HTERT RPE-1 (cell line): ENCODE results near the gene MAP3K20.
"Not testable (repeated sequence)": the region's sequence is repeated elsewhere in the genome, so short reads cannot be mapped to it uniquely, and the experiment has no call there.

Source experiments
- in situ Hi-C: fragments of 300-500 bp; cut with MboI; formaldehyde crosslinking; loops from 4 replicates; pipeline ENCODE4 v1.14.3; 2020; ENCODE audit warnings: low sequenced_read_pairs

Gene MAP3K20

DNA sequence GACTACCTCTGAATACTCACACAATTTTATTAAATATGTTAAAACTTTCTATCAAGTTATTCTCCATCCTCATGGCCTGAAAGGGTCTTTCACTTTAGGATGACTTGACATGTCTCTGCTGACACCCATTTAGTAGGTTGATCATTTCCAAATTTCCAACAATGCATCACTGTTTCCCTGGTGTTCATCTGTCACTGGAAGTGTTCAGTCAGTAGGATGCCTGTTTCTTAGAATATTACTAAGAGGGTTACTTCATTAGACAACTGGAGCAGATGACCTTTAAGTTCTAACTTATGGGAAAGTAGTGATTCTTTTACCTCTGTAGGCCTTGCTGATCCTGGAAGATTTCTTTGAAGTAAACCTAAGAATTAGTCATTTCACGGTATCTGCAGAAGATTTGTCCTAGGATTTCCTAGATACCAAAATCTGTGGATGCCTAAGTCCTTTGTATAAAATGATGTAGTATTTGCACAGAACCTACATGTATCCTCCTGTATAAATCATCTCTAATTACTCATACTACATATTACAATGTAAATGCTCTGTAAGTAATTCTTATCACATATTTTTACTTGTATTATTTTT, 77.7 kb downstream of the MAP3K20 start:
- in situ Hi-C loops, result no loop called here

DNA sequence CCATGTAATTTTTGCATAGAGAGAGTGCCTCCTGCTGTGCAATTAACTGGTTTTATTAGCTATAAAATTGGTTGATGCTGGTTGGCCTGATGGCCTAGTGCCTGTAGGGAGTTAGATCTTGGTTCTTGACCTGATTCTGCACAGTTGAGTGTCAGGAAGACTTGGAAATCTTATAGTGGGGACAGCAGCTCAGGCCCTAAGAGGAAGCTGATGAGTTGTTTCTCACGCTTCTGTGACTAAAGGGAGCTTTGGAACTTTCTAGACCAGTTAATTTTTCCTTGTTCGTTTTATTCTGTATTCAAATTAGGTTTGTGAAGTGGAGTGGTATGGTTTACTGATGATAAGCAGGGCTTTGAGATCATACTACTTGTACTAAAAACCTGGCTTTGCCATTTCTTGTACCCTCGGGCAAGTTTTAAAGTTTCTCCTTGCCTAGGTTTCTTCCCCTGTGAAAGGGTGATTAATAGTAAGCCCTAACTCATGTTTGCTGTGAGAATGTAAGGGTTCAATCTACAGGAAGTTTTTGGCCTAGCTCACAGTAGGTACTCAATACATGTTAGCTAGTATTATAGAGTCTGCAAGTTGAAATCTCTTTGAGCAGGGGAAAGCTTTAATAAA, 82.1 kb downstream of the MAP3K20 start:
- in situ Hi-C loops, result no loop called here

DNA sequence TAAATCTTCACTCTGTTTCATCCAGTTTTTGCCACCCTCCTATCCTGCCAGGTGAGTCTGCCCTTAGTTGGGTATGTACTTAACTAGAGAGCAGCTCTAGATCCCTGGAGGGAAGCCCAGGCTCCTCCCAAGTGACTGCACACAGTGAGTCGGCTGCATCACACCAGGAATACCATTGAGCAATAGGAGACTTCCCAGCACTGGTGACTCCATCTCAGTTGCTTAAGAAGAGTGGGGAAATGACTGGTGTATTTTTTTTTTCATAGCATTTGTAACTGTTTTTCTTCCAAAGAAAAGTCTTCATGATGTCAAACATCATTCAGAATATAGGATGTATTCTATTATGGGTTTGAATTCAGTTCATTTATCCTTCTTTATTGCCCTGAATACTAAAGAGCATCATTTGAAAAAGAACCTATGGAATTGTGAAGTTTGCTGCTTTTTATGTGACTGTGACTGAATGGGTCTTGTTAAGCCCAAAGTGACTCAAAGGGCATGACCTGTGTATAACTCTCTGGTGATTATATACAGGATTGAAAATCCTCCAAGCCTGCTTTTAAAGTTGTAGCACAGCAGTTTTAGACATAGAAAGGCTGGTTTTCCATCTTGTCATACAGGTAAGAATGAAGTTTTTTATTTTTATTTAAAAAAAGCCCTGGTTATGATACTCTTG, 84.3 kb downstream of the MAP3K20 start:
- in situ Hi-C loops, result no loop called here

DNA sequence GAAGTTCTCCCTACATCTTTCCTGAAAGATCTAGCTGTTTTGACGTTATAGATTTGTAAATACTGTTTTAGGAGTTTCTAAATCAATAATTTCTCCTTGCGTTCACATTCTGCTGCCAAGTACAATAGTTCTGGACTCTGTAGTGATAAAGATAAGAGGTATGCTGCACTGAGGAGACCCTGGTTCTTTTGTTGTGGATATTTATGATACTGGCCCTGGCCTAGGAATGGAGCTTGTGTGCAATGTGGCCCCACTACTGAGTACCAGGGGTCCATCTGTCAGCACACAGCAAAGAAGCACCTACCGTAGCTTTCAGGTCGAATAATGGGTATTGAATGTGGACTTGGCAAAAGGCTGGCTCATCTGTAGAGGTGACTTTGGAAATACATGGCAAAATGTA, 85.0 kb downstream of the MAP3K20 start:
- in situ Hi-C loops, result no loop called here

DNA sequence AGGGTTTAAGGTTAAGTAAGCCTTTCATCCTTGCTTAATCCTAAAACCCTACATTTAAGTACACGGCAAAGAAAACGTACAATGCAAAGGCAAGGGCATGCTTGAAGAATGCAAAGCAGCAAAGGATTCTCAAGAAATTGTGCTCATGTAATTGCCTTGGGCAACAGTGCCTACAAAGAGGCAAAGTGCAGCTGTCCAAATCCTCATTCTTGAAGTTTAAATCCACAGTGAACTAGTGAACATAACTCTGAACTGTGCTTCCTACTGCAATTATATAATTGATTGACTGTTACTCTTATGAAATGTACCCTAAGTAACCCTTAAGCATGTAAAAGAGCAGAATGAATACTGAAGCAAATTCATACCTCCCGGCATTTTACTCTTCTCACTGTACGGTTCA, 85.4 kb downstream of the MAP3K20 start:
- in situ Hi-C loops, result no loop called here

DNA sequence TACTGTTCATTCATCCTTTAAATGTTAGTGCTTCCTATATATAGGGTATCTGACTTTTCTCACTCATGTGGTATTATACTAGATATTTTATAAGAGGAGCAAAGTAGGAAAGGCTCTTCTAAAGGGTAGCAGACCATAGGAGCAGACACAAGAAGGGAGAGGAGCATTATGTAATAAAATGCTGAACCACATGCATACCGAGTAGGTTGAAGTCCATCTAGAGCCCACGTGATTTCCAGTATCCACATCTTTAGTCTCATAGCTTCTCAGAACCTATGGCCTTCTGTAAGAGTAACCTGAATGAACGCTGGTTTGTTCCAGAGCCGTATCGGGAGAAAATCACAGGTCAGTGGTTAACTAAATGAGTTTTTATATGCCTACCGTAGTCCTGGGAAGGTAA, 85.9 kb downstream of the MAP3K20 start:
- in situ Hi-C loops, result no loop called here

DNA sequence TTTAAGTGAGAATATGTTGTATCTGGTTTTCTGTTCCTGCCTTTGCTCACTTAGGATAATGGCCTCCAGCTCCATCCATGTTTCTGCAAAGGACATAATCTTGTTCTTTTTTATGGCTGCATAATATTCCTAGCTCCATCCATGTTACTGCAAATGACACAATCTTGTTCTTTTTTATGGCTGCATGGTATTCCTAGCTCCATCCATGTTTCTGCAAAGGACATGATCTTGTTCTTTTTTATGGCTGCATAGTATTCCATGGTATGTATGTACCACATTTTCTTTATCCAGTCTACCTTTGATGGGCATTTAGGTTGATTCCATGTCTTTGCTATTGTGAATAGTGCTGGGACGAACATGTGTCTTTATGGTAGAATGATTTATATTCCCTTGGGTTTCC, 87.7 kb downstream of the MAP3K20 start:
- in situ Hi-C loops, result not testable (repeated sequence)

DNA sequence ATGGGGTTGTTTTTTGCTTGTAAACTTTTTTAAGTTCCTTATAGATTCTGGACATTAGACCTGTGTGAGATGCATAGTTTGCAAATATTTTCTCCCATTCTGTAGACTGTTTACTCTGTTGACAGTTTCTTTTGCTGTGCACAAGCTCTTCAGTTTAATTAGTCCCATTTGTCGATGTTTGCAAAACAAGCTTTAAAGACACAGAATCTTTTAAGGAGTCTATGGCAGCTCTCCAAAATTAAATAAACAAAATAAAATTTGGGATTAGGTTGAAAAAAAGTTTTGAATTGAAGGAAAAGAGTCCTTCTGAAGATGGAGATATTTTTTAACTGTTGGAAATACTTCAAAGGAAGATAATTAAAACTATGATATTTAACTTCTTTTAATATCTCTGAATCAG, 88.8 kb downstream of the MAP3K20 start:
- in situ Hi-C loops, result no loop called here

DNA sequence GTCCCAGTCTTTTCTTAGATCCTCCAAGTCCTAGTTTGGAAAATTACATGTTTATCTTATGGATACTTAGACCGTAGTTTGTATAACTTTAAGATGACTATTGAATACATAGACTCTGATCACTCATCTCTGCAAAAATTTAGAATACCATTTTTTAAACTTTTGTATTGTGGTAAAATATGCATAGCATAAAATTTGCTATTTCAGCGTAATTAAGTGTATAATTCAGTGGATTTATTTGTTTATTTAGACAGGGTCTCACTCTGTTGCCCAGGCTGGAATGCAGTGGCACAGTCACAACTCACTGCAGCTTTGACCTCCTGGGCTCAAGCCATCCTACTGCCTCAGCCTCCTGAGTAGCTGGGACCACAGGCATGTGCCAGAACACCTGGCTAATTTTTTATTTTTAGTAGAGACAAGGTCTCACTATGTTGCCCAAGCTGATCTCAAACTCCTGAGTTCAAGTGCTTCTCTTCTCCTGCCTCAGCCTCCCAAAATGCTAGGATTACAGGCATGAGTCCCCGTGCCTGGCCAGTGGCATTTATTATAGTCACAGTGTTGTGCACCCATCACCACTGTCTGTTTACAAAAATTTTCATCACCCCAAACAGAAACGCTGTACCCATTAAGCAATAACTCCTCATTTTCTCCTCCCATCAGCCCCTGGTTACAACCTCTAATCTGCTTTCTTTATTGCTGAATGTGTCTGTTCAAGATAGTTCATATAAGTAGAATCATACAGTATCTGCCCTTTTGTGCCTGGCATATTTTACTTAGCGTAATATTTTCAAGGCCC, 90.0 kb downstream of the MAP3K20 start:
- in situ Hi-C loops, result no loop called here

DNA sequence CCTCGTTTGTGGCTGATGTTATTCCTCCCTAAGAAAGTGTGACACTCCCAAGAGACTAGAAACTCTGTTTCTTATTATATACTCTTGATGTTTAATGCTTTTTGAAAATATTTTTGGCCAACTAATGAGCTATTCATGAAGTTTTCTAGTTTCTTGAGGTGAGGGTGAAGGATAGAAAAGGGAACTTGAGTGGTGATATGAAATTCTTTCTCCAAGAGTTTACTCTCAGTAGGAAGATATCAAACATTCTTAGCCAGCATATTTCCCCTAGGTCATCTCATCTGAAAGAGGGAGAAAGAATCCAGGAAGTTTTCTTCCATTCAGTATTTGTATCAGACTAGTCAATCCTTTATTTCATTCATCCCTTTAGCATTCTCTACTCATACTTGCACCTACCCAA, 95.7 kb downstream of the MAP3K20 start:
- in situ Hi-C loops, result no loop called here

DNA sequence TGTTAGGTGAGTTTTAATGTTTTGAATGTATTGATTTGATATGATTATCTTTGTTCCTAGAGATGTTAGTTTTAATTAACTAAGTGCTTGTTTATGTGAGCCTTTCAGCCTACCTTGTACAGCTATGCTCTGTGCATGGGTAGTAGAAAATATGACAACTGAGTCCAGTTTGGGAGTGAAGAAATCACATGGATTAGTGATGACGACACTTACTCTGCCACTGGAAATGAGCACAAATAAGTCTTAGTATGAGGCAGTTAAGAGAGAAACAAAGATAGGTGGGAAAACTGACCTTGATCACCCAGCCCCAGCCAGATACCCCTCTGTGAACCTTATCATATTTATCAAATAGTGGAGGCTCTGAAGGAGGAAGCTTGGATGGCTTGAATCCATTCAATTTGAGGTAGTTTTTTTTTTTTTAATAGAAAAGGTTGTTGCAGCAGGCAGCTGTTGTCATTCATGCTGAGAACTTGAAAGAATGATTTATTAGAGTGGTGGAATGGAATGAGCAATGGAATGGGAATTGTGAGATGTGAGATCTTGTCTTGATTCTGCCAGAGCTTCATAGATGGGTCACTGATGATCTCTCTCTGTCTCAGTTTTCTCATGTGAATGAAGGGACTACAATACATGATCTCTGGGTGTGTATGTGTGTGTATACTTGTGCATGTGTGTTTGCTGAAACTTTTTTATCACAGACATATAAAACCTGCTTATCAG, 96.4 kb downstream of the MAP3K20 start:
- in situ Hi-C loops, result no loop called here

DNA sequence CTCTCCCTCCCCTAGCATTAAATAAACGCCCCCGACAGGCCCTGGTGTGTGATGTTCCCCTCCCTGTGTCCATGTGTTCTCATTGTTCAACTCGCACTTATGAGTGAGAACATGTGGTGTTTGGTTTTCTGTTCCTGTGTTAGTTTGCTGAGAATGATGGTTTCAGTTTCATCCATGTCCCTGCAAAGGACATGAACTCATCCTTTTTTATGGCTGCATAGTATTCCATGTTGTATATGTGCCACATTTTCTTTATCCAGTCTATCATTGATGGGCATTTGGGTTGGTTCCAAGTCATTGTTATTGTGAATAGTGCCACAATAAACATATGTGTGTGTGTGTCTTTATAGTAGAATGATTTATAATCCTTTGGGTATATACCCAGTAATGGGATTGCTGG, 98.7 kb downstream of the MAP3K20 start:
- in situ Hi-C loops, result not testable (repeated sequence)

DNA sequence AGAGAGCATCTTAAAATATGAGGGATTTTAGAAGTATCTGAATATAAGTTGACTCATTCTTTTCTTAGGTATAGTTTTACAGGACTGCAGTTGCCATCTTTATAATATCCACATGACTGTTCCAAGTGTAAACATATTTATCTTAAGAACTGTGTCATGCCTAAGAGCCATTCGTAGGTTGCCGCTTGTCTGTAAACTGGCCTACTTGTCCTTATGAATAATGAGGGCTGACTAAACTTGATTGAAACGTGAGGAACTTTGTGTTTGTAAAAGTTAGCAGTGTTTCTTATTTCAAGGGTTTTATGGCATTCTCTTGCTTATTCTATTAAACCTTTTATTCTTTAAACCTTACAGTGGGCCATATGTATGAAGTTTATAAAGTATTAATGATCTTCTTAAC, 99.6 kb downstream of the MAP3K20 start:
- in situ Hi-C loops, result no loop called here

DNA sequence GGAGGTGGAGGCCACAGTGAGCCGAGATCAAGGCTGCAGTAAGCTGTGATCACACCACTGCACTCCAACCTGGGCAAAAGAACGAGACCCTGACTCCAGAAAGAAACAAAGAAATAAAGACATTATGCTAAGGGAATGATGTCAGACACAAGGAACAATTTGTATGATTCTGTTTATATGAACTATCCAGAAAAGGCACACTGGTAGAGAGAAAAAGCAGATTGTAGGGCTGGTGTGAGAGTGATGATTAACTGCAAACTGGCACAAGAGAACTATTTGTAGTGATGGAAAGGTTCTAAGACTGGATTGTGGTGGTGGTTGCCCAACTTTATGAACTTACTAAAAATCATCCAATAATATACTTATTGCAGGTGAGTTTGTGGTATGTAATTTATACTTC, 106.3 kb downstream of the MAP3K20 start:
- in situ Hi-C loops, result no loop called here

DNA sequence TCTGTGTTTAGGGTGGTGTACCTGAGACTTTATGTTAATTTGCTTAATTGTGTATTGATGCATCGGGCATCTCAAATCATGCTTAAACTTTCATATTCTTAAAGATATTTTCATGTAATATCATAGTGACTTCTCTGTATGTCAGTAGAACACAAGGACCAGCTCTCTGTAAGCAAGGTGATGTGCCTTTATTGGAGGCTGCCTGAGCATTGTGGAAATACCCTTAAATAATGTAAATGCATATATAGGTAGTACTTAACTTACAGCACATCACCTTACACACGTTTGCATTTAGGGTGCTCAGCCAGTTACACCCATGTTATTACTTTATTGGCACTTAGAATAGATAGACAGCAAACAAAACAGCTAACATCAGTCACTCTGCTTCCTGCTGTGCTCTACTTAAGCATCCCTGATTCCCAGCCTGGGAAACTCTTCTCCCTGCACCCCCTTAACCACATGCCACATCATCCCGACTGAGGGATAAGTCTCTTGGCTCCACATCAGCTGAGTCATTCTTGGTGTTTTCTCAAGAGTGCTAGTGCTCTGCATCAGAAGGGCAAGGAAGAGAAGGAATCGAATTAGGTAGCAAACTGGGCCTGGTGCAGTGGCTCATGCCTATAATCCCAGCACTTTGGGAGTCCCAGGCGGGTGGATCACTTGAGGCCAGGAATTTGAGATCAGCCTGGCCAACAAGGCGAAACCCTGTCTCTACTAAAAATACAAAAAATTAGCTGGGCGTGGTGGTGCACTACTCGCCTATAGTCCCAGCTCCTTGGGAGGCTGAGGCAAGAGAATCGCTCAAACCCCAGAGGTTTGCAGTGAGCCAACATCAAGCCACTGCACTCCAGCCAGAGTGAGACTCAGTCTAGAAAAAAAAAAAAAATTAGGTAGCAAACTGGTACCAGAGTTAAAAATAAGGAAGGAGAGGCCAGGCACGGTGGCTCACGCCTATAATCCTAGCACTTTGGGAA, 108.7 kb downstream of the MAP3K20 start:
- in situ Hi-C loops, result no loop called here

DNA sequence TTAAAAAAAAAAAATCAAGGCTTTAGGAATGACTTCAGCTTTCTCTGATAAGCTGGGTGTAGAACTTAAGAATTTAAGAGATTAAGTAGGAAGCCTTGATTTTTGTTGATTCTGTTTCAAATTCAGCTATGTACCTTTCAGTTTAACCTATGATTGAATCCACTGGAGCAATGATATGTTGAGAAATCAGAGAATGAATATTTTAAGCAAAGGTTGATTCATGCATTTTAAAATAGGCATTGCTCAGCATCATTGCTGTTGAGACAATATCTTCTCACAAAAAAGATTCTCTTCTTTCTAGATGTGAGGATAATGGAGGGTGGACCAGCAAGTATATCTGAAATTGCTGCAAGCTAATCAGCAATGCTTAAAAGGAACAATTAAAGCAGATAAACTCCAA, 109.8 kb downstream of the MAP3K20 start:
- in situ Hi-C loops, result no loop called here

DNA sequence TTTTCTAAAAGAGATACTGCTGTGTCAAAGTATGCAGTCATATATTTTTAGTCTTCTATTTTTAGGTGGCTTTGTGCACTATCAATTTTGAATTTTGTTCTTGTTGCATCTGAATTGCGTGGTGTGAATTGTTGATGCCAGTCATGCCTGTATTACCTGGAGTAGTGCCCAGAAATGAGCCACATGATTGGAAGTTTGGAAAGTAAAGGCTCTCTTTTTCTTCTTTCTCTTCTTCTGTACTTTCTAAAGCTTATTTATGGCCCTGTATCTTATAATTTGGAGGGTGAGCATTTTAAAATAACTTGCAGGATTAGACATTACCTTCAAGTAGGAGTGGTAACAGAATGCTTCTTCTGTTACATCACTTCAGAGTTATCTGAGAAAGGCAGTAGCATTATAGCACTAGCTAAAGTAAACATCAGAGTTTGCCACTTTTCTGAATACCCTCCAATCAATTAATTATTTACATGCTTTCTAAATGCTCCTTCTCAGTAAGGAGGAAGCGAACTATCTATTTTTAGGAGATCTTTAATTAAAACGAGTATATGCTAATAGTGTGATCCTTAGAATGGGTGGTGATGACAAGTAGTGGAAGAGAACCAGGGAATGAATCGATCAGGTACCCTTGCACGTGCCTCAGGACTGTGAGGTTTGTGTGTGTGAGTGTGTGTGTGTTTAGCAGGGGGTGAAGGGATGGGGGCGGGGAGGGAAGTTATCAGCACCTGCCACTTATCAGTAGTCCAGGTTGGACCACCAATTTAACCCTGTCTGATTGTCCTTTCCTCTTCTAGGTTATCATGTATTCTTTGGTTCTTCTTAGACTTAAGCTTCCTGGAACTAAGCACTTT, 112.5 kb downstream of the MAP3K20 start:
- in situ Hi-C loops, result no loop called here

DNA sequence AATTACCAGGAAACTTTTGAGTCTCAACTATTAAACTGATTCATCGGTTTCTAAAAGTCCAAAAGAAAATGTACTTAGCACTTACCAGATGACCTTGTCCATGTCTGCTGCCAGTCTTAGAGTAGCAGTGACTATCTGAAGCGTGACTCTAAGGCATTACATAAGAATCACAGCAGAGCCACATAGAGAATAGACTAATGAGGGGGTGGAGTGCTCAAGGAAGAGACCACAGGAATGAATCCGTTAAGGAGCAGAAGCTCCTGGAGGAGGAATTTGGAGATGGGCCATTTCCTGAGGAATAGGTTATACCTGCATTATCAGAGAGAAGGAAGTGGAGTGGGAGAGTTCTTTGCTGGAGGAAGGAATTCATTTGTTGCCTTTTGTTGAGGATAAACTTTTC, 116.0 kb downstream of the MAP3K20 start:
- in situ Hi-C loops, result no loop called here

DNA sequence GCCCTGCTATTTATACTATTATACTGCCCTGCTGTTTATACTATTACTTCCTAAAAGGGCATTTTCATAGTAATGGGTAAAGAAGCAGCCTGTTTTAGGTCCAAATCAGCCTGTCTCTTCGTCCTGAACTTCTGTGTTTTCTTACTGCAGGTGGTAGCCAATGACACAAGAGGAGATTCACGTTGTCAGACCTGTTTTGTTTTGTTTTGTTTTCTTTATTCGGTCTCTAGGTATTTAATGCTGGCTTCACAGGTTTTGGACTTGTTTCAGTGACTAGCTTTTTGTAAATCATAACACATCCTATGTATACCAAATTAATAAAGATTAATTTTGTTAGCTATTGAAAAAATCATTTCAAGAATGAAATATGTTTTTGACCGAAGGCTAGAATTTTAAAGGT, 116.4 kb downstream of the MAP3K20 start:
- in situ Hi-C loops, result no loop called here
